Renal cortex interstitium (tissue), 15 donors: ENCODE measurements around the gene PTGES3L. TPM values are rescaled to one million over a fixed set of nuclear protein-coding genes. Genes with fewer than 3 reads are reported as not detected.
A peak's percentile ranks its signal among the peaks of the same experiment; 100 is the strongest.

ENCODE experiments used
- DNase-seq, 11 donors: peaks; one replicate each; pipeline ENCODE4 v3.0.0-alpha.2; 2013; ENCODE audit warnings: low read depth in 9 of 11, low spot score in 4 of 11; ENCODE audit errors: extremely low read depth in 1 of 11
- long read RNA-seq, 16 experiments: transcript quantifications; one replicate each; lab custom pipeline, GENCODE V29; 2026
- polyA plus RNA-seq, 3 donors: library from polyadenylated mRNA; unstranded; fragments of 120-200 nt; gene quantifications; one replicate each; pipeline ENCODE4 v1.2.1, GENCODE V29; 2013; ENCODE audit not compliant: insufficient read length in 3 of 3

Gene PTGES3L
- 1 to 10 TPM; 1.8 to 3.2 (median 3.2) TPM for polyA plus RNA-seq
- long read RNA-seq, donor 1, partial matches to known transcripts = 0 of 1 reads
- long read RNA-seq, donor 1, other reads (novel, unspliced or antisense) = 0 of 1 reads
- long read RNA-seq, donor 2 = 0 reads
- long read RNA-seq, donor 3 = 0 reads
- long read RNA-seq, donor 4, partial matches to known transcripts = 0 of 1 reads
- long read RNA-seq, donor 4, other reads (novel, unspliced or antisense) = 0 of 1 reads
- long read RNA-seq, donor 5 = 0 reads
- long read RNA-seq, donor 6 = 0 reads
- long read RNA-seq, donor 7 = 0 reads
- long read RNA-seq, donor 8 = 0 reads
- long read RNA-seq, donor 9 = 0 reads
- long read RNA-seq, donor 10 = 0 reads
- long read RNA-seq, donor 11 = 0 reads
- long read RNA-seq, donor 12 = 0 reads
- long read RNA-seq, donor 13 = 0 reads
- long read RNA-seq, donor 14 = 0 reads
- long read RNA-seq, donor 15 = 0 reads
- long read RNA-seq, donor 16 = 0 reads

DNA sequence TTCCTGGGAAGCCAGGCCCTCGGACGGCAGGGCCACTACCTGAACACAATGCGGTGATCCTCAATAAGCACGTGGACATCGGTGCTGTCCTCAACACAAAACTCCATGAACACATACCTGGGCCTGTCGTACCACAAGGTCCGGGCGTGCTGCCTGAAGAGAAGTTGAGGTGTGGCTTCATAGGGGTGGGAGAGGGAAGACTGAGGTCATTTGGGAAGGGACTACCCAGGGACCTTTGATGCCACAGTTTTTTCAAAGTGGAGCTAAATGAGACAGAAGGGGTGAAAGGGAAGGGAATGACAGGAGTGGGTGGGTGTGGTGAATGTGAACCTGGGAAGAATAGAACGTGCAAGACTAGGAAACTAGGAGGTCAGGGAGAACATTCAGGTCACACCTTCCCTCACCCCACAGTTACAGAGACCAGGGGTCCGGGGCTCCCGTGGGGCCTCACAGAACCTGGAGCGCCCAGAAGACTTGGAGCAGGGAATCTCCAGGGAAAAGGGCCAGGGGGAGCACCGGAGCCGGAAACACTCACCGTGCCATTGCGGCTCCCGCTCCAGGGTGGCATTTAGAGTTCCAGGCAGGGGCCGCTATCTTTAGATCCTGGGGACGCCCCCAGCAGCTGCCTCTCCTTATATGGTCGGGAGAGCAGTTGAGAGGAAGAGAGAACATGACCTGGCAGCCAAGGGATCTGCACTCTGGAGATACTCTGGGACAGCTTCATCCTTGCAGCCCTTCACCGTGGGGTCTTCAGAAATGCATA lies at the start of gene PTGES3L:
Gene PTGES3L (minus strand): TSS at position 570 of the 763 bp plus-strand sequence. CDS start 27 bp downstream, at position 543.
- peak in 1 of 11 donors; percentile 28 for DNase-seq

DNA sequence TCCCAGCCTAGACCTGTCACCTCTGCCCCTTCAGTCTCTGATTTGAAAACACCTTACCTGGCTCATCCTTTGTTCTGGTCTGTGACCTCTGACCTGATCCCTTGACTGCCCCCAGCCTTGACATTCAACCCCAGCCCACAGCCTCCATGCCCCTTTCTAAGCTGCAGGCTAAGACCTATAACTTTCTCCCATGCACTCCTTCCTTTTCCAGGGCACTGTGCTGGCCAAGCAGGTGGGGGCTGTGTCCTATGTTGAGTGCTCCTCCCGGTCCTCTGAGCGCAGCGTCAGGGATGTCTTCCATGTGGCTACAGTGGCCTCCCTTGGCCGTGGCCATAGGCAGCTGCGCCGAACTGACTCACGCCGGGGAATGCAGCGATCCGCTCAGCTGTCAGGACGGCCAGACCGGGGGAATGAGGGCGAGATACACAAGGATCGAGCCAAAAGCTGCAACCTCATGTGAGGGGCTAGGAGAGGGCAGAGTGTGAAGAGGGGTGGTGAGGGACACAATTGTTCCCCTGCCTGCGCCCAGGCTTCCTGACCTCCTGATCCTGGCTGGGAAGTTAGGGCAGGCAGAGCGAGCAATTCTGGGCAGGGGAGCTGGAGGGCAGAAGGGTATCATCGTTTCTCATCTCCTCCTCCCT lies 48.5 kb upstream of the PTGES3L start:
- DNase-seq = no peak

DNA sequence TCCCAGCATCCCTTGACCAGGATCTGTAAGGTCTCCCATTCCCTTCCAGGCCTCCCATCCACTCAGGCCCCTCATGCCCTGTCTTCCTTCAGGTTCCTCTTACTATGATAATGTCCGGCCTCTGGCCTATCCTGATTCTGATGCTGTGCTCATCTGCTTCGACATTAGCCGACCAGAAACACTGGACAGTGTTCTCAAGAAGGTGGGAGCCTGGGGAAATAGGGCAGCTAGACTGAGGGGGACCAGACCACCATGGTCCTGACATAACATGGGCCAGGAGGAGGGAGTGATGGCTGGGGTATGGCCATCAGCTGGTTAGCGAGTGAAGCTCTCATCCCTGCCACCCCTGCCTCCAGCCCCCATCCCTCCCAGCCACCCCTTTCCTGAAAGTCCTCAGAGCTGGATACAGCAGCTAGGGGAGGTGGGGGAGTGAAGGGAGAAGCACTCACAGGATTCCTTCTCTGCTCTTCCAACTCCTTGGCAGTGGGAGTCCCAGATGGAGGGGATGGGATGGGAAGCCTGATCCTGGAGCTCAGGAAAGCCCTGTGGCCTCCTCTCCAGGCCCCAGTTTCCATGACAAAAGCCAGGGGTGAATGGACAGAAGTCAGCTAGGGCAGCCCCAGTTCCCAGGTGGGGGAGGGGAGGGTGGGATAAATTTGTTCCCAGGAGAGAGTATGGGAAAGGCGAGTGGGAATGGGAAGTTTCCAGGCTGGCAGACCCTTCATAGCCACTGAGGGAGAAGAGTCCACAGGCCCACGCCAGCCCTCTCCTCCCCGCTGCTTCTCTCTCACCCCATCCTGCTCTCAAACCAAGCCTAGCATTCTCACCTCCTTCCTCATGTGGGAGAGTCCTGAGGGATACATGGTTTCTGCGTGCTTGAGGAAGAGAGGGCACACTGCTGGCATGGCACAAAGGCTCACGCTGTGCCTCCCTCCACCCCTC lies 47.5 kb upstream of the PTGES3L start:
- DNase-seq = no peak

DNA sequence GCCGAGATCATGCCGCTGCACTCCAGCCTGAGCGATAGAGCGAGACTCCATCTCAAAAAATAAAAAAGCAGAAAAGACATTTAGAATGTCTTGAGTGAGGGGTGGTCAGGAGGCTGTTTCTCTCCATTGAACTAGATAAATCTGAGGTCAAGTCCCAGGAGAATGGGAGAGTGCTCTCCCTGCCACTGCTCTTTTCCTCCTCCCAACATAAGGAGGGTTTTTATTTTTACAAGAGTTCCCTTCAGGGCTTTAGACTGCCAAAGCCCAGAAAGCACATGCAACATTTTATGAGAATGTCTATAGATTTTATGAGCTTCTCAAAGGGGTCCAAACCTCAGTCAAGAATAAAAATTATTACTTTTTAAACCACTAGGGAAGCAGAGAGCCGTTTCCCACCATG lies 46.7 kb upstream of the PTGES3L start:
- DNase-seq = peak in 1 of 11 donors; percentile 26

DNA sequence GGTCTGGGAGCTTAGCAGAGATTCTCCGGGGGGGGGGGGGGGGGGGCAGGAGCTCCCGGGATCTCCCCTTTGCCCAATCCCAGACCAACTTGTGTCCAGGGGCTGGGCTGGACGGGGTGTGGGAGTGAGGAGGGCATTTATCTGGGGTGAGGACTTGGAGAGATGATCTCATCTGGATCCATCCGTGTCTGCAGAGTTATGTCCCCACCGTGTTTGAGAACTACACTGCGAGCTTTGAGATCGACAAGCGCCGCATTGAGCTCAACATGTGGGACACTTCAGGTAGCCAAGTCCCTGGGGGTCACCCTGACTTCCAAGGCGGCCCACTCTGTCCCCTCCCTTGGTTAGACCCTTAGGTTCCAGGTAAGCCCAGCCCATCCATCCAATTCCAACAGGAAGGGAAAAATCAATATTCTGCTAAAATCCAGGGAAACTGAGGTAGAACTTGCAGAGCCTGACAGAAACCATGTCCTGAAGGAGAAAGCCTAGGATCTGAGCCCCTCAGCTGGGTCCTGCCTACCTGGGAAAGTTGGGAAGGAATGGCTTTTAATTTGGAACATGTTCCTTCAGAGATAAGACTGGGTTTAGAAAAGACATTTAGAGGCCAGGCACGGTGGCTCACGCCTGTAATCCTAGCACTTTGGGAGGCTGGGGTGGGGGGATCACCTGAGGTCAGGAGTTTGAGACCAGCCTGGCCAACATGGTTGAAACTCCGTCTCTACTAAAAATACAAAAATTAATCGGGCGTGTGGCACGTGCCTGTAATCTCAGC lies 46.1 kb upstream of the PTGES3L start:
- no peak for DNase-seq

DNA sequence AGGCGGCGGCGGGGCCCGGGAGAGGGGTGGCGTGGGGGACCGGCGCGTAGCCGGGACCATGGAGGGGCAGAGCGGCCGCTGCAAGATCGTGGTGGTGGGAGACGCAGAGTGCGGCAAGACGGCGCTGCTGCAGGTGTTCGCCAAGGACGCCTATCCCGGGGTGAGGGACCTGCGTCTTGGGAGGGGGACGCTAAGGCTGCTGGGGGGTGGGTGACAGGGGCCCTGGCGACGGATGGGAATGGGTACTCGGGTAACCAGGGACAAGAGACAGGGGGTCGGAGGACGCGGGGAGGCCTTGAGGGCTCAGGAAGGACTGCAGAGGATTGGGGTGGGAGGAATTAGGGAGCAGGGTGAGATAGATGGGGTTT lies 45.4 kb upstream of the PTGES3L start:
- no peak for DNase-seq

DNA sequence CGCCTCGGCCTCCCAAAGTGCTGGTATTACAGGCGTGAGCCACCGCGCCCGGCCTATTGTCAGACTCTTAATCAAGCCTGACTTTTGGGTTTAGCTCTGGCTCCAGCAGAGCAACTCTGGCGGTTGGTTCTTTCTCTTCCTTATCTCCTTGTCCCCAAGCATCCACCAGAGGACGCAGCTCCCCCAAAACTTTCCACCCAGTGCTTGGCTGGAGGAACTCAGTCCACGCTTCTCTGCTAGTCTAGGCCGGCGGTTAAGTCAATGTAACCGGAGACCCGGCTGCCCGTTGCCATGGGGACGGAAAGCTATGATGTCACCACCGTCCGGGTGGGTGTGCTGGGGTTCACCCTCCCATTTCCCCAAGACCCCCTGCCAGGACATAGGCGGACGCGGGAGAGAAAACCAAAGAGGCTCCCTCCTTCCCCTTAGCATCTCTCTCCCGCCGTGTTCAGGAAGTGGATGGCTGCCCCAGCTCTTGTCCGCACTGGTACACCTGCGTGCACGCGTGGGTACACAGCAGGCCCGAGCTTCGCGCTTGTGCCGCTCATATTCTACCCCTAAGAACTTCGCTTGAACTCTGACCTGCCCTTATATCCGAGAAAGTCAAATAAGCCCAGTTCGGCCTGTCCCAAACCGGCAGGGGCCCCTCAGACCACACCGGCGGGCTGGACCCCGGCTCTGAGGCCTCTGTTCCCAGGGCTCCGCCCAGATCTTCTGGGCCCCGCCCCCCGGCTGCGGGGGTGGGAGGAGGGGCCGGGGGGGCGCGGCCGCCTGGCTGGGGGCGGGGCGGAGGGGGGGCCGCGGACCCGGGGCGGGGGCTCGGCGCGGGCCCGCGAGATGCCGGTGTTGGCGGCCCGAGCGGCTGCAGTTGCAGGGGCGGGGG lies 44.8 kb upstream of the PTGES3L start, which contains the start of gene RND2:
Gene RND2 (plus strand): TSS at position 825 of the 883 bp plus-strand sequence. CDS start 117 bp downstream, outside the sequence.
- peak; percentile 83 to 95 (median 91) for DNase-seq

DNA sequence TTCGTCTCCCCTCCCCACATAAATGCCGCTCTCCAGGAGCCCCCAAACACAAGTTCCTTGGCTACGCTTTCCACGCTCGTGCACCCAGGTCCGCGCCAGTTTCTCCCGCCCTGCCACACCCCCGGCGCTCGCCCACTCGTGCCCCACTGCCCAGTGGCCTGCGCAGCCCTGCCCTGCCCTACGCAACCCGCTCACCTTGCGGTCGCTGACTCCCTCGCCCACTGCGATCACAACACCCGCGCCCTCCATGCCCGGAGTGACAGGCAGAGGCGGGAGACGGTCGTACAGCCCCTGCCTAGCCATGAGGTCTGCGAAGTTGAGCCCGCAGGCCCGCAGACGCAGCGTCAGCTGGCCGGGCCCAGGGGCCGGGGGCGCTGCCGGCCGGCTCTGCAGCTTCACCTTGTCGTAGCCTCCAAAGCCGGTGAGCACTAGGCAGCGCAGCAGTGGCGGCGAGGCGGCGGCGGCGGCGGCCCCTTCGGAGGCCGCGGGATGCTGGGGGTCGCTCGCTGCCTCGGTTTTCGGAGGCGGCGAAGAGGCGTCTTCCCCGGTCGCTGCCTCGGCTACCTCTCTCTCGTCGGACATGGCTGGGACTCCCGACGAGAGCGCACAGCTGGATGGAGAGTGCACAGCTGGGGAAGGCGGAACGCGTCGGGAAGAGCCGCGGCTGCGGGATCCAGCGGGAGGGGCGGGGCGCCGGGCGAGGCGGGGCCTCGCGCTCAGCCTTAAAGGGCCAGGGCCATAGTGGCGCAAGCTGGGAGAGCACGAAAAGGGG lies 42.0 kb upstream of the PTGES3L start, which contains the start of gene VAT1:
Gene VAT1 (minus strand): TSS at position 645 of the 772 bp plus-strand sequence. CDS start 63 bp downstream, at position 582.
- DNase-seq = peak in 3 of 11 donors; percentile 63 to 74 (median 70)

DNA sequence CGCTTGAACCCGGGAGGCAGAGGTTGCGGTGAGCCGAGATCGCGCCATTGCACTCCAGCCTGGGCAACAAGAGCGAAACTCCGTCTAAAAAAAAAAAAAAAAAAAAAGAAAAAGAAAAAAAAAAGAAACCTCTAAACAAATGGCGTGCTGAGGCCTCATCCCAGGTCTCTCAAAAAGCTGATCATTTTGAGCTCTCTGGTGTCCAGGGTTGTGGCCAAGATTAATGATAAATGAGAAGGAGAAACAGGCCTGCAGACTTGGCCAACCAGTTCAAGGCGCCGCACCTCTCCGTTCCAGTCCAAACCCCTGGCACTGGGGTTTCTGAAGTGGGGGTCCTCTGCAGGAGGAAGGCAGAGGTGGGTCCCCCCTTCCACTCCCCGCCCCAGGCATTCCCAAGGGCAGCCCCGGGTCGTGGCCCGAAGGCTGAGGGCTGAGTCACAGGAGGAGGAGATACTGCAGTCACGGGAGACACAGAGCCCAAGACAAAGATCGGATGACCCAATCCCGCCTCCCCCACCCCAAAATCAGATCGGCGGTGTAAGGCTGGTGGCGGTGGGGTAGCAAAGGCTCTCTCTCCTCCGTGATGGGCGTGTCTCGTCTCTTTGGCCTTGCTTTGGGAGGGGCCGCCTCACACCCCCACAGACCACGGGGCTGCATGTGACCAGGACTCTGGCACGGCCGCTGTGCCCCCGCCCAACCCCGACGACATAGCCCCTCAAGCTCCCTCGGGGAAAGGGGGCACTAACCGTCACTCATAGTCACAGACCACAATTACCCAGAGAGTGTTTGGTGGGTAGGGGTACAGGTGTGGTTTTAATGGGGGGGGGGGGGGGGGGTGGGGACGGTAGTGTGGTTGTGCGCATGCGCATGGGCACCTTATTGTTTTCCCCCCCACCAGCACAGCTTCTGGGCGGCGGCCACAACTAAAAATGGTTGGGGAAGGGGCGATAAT lies 41.2 kb upstream of the PTGES3L start:
- peak in 1 of 11 donors; percentile 36 for DNase-seq

DNA sequence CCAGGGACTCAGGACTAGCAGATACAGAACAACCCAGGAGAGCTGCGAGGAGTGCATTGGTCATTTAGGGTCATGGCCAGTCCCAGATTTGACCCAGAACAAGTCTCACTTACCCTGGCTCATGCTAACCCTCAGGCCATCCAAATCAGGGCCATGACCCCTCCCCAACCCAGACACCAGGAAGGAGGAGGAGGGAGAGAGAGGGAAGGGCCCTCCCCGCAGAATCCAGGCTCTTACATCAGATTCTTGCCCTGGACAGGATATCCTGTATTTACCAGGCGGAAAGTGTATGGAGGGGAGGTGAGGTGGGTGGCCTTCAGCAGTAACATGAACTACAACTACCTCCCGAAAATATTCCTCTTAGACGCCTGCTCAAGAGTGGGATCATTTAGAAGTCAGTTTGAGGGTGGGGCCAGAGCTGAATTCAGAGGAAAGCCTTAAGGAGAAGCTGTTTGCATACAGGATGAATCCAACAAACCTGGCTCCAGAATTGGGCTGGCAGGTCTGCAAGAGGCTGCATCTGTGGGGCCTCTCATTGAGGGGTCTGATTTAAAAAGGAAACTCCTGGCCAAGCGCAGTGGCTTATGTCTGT lies 40.2 kb upstream of the PTGES3L start:
- no peak for DNase-seq

DNA sequence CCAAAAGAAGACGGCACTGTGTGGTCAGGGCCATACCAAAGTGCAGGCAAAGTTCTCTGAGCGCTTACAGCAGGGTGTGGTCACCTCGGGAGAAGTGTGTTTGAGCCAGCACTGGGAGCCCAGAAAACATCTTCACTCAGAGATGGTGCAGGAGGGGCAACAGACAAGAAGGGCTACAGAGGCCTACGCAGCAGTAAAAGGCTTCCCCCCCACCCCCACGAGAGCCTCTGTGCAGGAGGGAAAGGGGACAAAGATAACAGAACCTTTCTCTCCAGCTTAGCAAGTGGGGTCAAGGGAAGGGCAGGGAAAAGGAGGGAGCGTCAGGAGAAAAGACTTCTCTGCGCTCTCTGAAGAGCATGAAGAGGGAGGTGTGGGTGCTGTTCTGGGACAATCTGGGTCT lies 39.5 kb upstream of the PTGES3L start:
- no peak for DNase-seq

DNA sequence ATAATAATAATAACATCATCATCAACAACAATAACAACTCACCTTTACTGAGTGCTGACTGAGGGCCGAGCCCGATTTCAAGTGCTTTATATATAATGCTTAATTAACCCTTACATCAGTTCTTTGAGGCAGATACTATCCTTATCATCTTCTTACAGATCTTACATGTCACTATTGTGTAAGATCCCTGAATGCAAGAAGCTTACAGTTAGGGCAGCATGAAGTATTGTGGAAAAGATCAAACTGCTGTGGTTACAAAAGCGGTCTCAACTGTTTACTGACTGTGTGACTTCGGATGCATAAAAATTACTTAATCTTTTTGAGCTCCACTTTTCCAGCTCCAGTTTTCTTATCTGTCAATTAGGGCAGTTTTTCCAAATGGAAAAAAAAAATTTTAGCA lies 39.1 kb upstream of the PTGES3L start:
- DNase-seq = no peak

DNA sequence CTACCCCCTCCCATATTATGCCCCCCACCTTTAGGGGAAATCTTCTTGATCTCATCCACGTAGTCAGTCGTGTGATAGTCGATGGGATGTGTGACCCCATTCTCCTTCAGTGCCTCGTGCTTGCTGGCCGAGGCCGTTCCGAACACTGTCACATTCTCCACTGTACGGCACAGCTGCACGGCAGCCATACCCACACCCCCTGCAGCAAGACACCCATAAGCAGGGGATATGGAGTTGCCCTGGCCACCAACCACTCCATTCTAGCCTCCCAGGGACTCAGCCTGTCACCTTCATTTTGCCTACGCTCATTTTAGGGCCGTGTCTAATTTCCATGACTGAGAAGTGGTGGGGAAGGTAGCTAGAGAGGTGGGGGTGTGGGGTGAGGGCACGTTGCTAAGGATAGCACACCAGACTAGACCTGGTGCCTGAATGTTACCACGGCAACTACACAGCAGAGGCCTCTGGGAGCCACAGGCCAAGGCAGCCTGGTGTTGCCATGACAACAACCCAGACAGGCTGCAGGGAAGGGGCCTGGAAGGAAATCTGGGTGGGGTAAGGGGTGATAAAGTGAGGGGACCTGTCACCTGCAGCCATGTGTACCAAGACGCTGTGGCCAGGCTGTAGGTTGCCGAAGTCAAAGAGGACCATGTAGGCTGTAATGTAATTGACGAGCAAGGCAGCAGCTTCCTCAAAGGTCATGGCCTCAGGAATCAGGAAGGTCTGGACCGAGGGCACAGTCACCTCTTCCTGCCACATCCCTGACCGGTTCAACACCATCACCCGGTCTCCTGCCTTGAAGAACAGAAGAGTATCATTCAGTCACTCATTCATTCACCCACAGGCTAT lies 38.4 kb upstream of the PTGES3L start:
- peak in 1 of 11 donors; percentile 49 for DNase-seq

DNA sequence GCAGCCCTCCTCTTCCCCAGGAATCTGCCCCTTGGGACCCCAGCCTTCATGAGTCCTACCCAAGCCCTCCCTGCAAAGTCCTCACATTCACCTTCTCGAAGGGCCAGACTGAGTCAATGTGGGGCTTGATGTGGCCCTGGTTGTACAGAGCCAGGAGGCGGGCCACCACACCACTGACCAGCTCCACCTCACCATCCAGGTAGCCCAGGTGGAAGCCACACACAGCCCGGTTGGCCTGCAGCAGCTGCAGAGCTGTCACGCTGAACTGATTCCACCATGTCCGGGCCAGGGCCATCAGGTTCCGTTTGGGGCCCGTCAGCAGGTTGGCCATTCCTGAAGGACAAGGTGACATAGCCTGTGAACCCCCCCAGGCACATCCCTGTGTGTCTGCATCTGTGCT lies 36.3 kb upstream of the PTGES3L start:
- DNase-seq = no peak
